ENCODE data around the gene FBXL7.

DNA sequence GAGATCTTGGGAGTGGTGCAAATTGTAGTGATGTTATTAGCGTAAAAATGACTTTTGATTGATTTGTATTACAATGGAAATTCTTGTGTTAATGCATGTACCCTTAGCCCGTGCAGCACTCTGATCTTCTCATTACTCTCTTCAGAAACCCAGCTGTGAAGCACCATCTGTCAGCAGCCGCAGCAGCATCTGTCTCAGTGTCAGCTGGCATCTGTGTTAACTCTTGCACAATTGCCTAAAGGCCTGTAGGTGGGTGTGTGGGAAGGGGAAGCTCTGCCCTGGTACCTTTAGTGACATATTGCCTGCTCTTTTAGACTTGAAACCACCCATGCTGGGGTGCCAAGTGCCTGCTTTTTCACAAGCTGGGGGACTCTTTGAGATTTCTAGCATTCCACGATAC lies 101.3 kb downstream of the FBXL7 start:
- TF ChIP-seq EZH2 (IDR thresholded peaks at IDR 0.05; ENCODE audit: low read depth, unreplicated experiment): no peak
- TF ChIP-seq, protein P1, sequence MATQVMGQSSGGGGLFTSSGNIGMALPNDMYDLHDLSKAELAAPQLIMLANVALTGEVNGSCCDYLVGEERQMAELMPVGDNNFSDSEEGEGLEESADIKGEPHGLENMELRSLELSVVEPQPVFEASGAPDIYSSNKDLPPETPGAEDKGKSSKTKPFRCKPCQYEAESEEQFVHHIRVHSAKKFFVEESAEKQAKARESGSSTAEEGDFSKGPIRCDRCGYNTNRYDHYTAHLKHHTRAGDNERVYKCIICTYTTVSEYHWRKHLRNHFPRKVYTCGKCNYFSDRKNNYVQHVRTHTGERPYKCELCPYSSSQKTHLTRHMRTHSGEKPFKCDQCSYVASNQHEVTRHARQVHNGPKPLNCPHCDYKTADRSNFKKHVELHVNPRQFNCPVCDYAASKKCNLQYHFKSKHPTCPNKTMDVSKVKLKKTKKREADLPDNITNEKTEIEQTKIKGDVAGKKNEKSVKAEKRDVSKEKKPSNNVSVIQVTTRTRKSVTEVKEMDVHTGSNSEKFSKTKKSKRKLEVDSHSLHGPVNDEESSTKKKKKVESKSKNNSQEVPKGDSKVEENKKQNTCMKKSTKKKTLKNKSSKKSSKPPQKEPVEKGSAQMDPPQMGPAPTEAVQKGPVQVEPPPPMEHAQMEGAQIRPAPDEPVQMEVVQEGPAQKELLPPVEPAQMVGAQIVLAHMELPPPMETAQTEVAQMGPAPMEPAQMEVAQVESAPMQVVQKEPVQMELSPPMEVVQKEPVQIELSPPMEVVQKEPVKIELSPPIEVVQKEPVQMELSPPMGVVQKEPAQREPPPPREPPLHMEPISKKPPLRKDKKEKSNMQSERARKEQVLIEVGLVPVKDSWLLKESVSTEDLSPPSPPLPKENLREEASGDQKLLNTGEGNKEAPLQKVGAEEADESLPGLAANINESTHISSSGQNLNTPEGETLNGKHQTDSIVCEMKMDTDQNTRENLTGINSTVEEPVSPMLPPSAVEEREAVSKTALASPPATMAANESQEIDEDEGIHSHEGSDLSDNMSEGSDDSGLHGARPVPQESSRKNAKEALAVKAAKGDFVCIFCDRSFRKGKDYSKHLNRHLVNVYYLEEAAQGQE (IDR thresholded peaks at IDR 0.05; ENCODE audit: unreplicated experiment): no peak
- TF ChIP-seq, protein P2, sequence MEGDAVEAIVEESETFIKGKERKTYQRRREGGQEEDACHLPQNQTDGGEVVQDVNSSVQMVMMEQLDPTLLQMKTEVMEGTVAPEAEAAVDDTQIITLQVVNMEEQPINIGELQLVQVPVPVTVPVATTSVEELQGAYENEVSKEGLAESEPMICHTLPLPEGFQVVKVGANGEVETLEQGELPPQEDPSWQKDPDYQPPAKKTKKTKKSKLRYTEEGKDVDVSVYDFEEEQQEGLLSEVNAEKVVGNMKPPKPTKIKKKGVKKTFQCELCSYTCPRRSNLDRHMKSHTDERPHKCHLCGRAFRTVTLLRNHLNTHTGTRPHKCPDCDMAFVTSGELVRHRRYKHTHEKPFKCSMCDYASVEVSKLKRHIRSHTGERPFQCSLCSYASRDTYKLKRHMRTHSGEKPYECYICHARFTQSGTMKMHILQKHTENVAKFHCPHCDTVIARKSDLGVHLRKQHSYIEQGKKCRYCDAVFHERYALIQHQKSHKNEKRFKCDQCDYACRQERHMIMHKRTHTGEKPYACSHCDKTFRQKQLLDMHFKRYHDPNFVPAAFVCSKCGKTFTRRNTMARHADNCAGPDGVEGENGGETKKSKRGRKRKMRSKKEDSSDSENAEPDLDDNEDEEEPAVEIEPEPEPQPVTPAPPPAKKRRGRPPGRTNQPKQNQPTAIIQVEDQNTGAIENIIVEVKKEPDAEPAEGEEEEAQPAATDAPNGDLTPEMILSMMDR (conservative IDR thresholded peaks at IDR 0.05; ENCODE audit: low read depth in 2 of 2): 0 out of 4 replicates have a peak, but pooled peaks of 1 of the 2 experiments have one; percentile 6
- TF ChIP-seq STAT1 (IDR thresholded peaks at IDR 0.05; ENCODE audit: unreplicated experiment): no peak
- TF ChIP-seq POLR2AphosphoS5 (IDR thresholded peaks at IDR 0.05; ENCODE audit: low read depth): no peak
- TF ChIP-seq EZH2phosphoT487 (IDR thresholded peaks at IDR 0.05; ENCODE audit: unreplicated experiment): no peak
- TF ChIP-seq CREB1 (CRISPR knock-in tag; IDR thresholded peaks at IDR 0.05; ENCODE audit: low read depth): no peak
- no peak for TF ChIP-seq NANOG (IDR thresholded peaks at IDR 0.05; ENCODE audit: borderline replicate concordance)
